Measurements from ENCODE around the gene PCGF3.
"Not testable (repeated sequence)": the region's sequence is repeated elsewhere in the genome, so short reads cannot be mapped to it uniquely, and the experiment has no call there.

PCGF3 gene

GRCh38 chr4:669806-670559 is 35.6 kb upstream of the PCGF3 start:
- not testable (repeated sequence) for DNase-seq

GRCh38 chr4:671769-672168 is 33.9 kb upstream of the PCGF3 start:
- DNase-seq = no peak

- DNase-seq = no peak
Measured at GRCh38 chr4:673349-674091, 32.1 kb upstream of the PCGF3 start.

- DNase-seq = peak; percentile 97
Measured at GRCh38 chr4:674172-675035, 31.2 kb upstream of the PCGF3 start, which contains the start of the genes ATP5ME and MYL5. Gene ATP5ME, minus strand, starts transcription at chr4:674276. Its CDS starts 29 bp downstream, at chr4:674247. Gene MYL5, plus strand, starts transcription at chr4:674542. Its CDS starts 3,485 bp downstream, at chr4:678027.

GRCh38 chr4:675036-675882 is 30.4 kb upstream of the PCGF3 start:
- no peak for DNase-seq

GRCh38 chr4:675980-676870 is 29.4 kb upstream of the PCGF3 start:
- peak; percentile 9 for DNase-seq

- DNase-seq = no peak
Measured at GRCh38 chr4:676871-677235, 28.8 kb upstream of the PCGF3 start.

GRCh38 chr4:677431-678293 is 28.0 kb upstream of the PCGF3 start:
- DNase-seq = peak; percentile 40

- no peak for DNase-seq
Measured at GRCh38 chr4:678331-679103, 27.1 kb upstream of the PCGF3 start.

- DNase-seq = no peak
Measured at GRCh38 chr4:679104-679481, 26.5 kb upstream of the PCGF3 start.

- no peak for DNase-seq
Measured at GRCh38 chr4:679629-680028, 26.0 kb upstream of the PCGF3 start.

- no peak for DNase-seq
Measured at GRCh38 chr4:680091-680490, 25.5 kb upstream of the PCGF3 start.

- no peak for DNase-seq
Measured at GRCh38 chr4:680551-680927, 25.1 kb upstream of the PCGF3 start.

- DNase-seq = peak; percentile 69
Measured at GRCh38 chr4:680928-681645, 24.5 kb upstream of the PCGF3 start.

GRCh38 chr4:681736-682451 is 23.7 kb upstream of the PCGF3 start:
- peak; percentile 61 for DNase-seq

- DNase-seq = no peak
Measured at GRCh38 chr4:682490-683172, 23.0 kb upstream of the PCGF3 start.

- DNase-seq = no peak
Measured at GRCh38 chr4:683247-683897, 22.3 kb upstream of the PCGF3 start.
